ENCODE measurements around the gene CRLF1.

DNA sequence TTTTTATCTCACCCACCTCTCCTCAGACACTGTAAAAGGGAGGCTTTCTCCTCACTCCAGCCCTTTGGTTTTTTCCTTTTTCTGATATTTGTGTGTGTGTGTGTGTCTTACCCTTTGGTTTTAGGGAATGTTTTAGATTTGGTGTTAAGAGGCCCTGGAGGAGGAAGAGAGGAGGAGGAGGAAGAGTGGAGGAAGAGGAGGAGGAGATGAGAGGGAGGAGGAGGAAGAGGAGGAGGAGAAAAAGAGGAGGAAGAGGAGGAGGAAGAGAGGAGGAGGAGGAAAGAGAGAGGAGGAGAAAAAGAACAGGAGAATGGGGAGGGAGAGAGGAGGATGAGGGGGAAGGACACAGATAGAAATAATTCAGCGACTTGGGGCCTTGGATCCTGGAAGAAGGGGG is 40.8 kb upstream of the CRLF1 start:
- TF ChIP-seq EP300 (IDR thresholded peaks at IDR 0.05) (no peak), POLR2A (IDR thresholded peaks at IDR 0.05) (no peak), POLR2AphosphoS5 (IDR thresholded peaks at IDR 0.05) (no peak)
- TF ChIP-seq, protein P1, sequence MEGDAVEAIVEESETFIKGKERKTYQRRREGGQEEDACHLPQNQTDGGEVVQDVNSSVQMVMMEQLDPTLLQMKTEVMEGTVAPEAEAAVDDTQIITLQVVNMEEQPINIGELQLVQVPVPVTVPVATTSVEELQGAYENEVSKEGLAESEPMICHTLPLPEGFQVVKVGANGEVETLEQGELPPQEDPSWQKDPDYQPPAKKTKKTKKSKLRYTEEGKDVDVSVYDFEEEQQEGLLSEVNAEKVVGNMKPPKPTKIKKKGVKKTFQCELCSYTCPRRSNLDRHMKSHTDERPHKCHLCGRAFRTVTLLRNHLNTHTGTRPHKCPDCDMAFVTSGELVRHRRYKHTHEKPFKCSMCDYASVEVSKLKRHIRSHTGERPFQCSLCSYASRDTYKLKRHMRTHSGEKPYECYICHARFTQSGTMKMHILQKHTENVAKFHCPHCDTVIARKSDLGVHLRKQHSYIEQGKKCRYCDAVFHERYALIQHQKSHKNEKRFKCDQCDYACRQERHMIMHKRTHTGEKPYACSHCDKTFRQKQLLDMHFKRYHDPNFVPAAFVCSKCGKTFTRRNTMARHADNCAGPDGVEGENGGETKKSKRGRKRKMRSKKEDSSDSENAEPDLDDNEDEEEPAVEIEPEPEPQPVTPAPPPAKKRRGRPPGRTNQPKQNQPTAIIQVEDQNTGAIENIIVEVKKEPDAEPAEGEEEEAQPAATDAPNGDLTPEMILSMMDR (IDR thresholded peaks at IDR 0.05): no peak

Measured in gastroesophageal sphincter (tissue), 3 donors.